ENCODE data around the gene MICAL2.

- TF ChIP-seq, protein P1, sequence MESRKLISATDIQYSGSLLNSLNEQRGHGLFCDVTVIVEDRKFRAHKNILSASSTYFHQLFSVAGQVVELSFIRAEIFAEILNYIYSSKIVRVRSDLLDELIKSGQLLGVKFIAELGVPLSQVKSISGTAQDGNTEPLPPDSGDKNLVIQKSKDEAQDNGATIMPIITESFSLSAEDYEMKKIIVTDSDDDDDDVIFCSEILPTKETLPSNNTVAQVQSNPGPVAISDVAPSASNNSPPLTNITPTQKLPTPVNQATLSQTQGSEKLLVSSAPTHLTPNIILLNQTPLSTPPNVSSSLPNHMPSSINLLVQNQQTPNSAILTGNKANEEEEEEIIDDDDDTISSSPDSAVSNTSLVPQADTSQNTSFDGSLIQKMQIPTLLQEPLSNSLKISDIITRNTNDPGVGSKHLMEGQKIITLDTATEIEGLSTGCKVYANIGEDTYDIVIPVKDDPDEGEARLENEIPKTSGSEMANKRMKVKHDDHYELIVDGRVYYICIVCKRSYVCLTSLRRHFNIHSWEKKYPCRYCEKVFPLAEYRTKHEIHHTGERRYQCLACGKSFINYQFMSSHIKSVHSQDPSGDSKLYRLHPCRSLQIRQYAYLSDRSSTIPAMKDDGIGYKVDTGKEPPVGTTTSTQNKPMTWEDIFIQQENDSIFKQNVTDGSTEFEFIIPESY (IDR thresholded peaks at IDR 0.05; ENCODE audit: extremely low read depth, insufficient replicate concordance, low read length), result no peak
- TF ChIP-seq EZH2 (IDR thresholded peaks at IDR 0.05) (no peak), POLR2A (IDR thresholded peaks at IDR 0.05; ENCODE audit: borderline replicate concordance, extremely low read depth, insufficient read depth, insufficient read length) (no peak), CTCF (IDR thresholded peaks at IDR 0.05 in 2 of 3, conservative IDR thresholded peaks at IDR 0.05 in 1 of 3; ENCODE audit: borderline replicate concordance in 1 of 3, insufficient read depth in 1 of 3, low read depth in 2 of 3, low read length in 2 of 3) (no peak), CEBPB (IDR thresholded peaks at IDR 0.05; ENCODE audit: low read depth) (no peak), POLR2AphosphoS5 (IDR thresholded peaks at IDR 0.05; ENCODE audit: low read depth, low read length) (no peak), SRF (IDR thresholded peaks at IDR 0.05; ENCODE audit: low read depth) (no peak), RAD21 (IDR thresholded peaks at IDR 0.05; ENCODE audit: low read depth) (no peak), EZH2phosphoT487 (IDR thresholded peaks at IDR 0.05; ENCODE audit: borderline replicate concordance) (no peak), TCF7L2 (IDR thresholded peaks at IDR 0.05; ENCODE audit: borderline replicate concordance, extremely low read depth, insufficient read depth, insufficient read length) (no peak), ATF3 (IDR thresholded peaks at IDR 0.05) (no peak), YY1 (IDR thresholded peaks at IDR 0.05; ENCODE audit: extremely low read depth, insufficient replicate concordance, low read depth, low read length) (no peak)
- TF ChIP-seq, protein P2, sequence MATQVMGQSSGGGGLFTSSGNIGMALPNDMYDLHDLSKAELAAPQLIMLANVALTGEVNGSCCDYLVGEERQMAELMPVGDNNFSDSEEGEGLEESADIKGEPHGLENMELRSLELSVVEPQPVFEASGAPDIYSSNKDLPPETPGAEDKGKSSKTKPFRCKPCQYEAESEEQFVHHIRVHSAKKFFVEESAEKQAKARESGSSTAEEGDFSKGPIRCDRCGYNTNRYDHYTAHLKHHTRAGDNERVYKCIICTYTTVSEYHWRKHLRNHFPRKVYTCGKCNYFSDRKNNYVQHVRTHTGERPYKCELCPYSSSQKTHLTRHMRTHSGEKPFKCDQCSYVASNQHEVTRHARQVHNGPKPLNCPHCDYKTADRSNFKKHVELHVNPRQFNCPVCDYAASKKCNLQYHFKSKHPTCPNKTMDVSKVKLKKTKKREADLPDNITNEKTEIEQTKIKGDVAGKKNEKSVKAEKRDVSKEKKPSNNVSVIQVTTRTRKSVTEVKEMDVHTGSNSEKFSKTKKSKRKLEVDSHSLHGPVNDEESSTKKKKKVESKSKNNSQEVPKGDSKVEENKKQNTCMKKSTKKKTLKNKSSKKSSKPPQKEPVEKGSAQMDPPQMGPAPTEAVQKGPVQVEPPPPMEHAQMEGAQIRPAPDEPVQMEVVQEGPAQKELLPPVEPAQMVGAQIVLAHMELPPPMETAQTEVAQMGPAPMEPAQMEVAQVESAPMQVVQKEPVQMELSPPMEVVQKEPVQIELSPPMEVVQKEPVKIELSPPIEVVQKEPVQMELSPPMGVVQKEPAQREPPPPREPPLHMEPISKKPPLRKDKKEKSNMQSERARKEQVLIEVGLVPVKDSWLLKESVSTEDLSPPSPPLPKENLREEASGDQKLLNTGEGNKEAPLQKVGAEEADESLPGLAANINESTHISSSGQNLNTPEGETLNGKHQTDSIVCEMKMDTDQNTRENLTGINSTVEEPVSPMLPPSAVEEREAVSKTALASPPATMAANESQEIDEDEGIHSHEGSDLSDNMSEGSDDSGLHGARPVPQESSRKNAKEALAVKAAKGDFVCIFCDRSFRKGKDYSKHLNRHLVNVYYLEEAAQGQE (IDR thresholded peaks at IDR 0.05; ENCODE audit: low read depth), result no peak
Observed at GRCh38 chr11:12117200-12117599, 6.8 kb downstream of the MICAL2 start.

Measured in HCT116 (cell line).